ENCODE results near the gene TRAPPC6A. TPM values are rescaled to one million over a fixed set of nuclear protein-coding genes. Genes with fewer than 3 reads are reported as not detected.

TRAPPC6A gene
- total and polyA plus RNA-seq, 2 of the 13 experiments (the other 11 are each of a cell fraction or from before 2014, with no cell fraction given), result 6.5 to 21.0 TPM

DNA sequence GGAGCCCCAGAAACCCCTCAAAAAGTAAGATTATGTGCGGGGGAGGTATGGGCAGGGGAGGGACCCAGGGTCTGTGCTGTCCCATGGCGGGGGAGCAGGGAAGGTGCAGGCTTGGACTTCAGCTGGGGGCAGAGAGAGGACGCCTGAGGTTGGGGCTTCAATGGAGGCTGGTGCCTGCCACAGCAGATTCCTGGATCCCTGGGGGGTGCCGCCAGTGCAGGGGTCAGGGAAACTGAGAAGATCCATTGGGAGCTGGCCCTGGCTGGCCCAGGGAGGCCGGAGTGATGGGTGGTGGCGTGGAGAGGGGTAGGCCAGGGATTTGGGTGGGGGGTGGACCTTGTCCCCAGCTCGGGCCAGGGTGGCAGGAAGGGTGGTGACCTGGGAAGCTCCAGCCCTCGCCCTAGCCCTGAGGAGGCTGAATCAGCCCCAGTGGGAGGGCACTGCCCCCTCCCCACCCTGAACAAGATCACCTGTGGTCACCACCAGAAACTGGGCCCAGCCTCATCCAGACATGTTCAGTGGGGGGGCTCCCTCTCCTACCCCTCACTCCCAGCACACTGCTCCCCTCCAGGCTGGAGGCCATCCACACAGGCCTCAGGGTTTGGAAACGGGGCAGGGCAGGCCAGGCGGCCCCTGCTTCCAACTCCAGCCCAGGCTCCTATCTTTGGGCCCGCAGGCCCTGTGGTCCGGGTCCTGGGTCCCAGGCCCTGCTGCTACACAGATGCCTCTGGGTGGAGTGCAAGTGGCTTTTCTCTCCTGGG, 18.6 kb downstream of the TRAPPC6A start (continued):
- TF ChIP-seq, protein P1, sequence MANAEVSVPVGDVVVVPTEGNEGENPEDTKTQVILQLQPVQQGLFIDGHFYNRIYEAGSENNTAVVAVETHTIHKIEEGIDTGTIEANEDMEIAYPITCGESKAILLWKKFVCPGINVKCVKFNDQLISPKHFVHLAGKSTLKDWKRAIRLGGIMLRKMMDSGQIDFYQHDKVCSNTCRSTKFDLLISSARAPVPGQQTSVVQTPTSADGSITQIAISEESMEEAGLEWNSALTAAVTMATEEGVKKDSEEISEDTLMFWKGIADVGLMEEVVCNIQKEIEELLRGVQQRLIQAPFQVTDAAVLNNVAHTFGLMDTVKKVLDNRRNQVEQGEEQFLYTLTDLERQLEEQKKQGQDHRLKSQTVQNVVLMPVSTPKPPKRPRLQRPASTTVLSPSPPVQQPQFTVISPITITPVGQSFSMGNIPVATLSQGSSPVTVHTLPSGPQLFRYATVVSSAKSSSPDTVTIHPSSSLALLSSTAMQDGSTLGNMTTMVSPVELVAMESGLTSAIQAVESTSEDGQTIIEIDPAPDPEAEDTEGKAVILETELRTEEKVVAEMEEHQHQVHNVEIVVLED (CRISPR knock-in tag; IDR thresholded peaks at IDR 0.05; ENCODE audit: borderline replicate concordance), result no peak

GRCh38 chr19:45158503-45159209, 19.4 kb downstream of the TRAPPC6A start:
- Histone ChIP-seq H4K20me1 (ENCODE audit: insufficient read depth, low read length) (no peaks in the 10 kb centered on the region), H3K4me2 (ENCODE audit: low read depth, low read length) (no peak overlapping the region), H3K9ac (ENCODE audit: insufficient read depth, low read depth, low read length) (no peak overlapping the region), H3K4me3 (replicated peaks in 1 of 3; ENCODE audit: insufficient read depth in 1 of 3, low read depth in 2 of 3, low read length in 3 of 3) (no peak overlapping the region), H3K27me3 (ENCODE audit: control insufficient read depth in 1 of 2, insufficient read depth in 2 of 2, low read length in 2 of 2) (peaks cover 12 to 59% of the 10 kb centered on the region in 2 experiments; a peak in 4 of 5 replicates), H3K4me1 (ENCODE audit: insufficient read depth, low read length) (peaks cover 91% of the 10 kb centered on the region), H3K79me2 (ENCODE audit: insufficient read depth, low read length) (no peaks in the 10 kb centered on the region), H3K9me3 (ENCODE audit: low read length) (no peaks in the 10 kb centered on the region), H2AFZ (ENCODE audit: low read length) (no peak overlapping the region), H3K27ac (ENCODE audit: extremely low read length, insufficient read depth, low read length) (no peak overlapping the region), H3K36me3 (replicated peaks in 1 of 2; ENCODE audit: control insufficient read depth in 1 of 2, insufficient read depth in 2 of 2, low read length in 2 of 2) (no peaks in the 10 kb centered on the region)
- in situ Hi-C loops (cut with HindIII; ENCODE audit: extremely low pct_ligation_motif_present, low pct_unique_long_range_greater_than_20kb) (no loop called here), intact Hi-C loops (cut with micrococcal nuclease; ENCODE audit: unreplicated experiment) (no loop called here)
- no peak for FAIRE-seq
- ChIA-PET POLR2A (no interaction called here), CTCF (ENCODE audit: low intra/inter-chr PET ratio, low total read pairs) (no interaction called here)
- DNase-seq (ENCODE audit: low spot score), result no peak
- ATAC-seq, result no peak
- BruUV-seq (replicated peaks), result no TSS peak
- TF ChIP-seq ZBED4 (CRISPR knock-in tag; IDR thresholded peaks at IDR 0.05; ENCODE audit: borderline replicate concordance) (no peak), ZBTB20 (CRISPR knock-in tag; IDR thresholded peaks at IDR 0.05; ENCODE audit: borderline replicate concordance, low read depth) (no peak), ZNF646 (CRISPR knock-in tag; IDR thresholded peaks at IDR 0.05) (no peak), GABPA (IDR thresholded peaks at IDR 0.05; ENCODE audit: low read depth, low read length) (no peak), GABPA (CRISPR knock-in tag; IDR thresholded peaks at IDR 0.05; ENCODE audit: low read depth) (no peak), ZMAT3 (CRISPR knock-in tag; conservative IDR thresholded peaks at IDR 0.05) (no peak), RARG (CRISPR knock-in tag; IDR thresholded peaks at IDR 0.05; ENCODE audit: low read depth) (no peak)
- 49% methylated on average over 8 of the region's 27 CpGs for WGBS (ENCODE audit: low lambda C conversion rate)

All from HepG2 (cell line).